HEK293 (cell line): ENCODE measurements around the gene MTCL3.
A peak's percentile ranks its signal among the peaks of the same experiment; 100 is the strongest.

Source experiments
- CTCF ChIA-PET: fragments of 350-600 bp; formaldehyde crosslinking; extraction: SDS; loops from one replicate; lab custom pipeline; 2021; ENCODE audit warnings: antibody characterized with exemption; lab: Yijun Ruan, JAX
- POLR2A ChIA-PET: fragments of 300-600 bp; formaldehyde crosslinking; extraction: SDS; loops from one replicate; lab custom pipeline; 2020; ENCODE audit warnings: antibody characterized with exemption, inconsistent platforms; lab: Yijun Ruan, JAX
- H3K27ac ChIP-seq: fragments of 200-500 bp; sonication (Bioruptor generic); 2 replicates; pipeline ENCODE4 v1.5.1; 2014; ENCODE audit warnings: low read depth, low read length, control low read depth, inconsistent platforms; ENCODE audit errors: extremely low read depth
- H3K36me3 ChIP-seq, 2 experiments: fragments of 200-500 bp in 1 of 2; sonication (Bioruptor generic) in 1 of 2; 1 replicate in 1 of 2; 2 replicates in 1 of 2; pipeline ENCODE4 v1.5.1; 2014 to 2017; ENCODE audit warnings: inconsistent platforms in 2 of 2, low read length in 2 of 2; ENCODE audit not compliant: control insufficient read depth in 2 of 2, insufficient read depth in 1 of 2
- H3K4me1 ChIP-seq: fragments of 200-500 bp; sonication (Bioruptor generic); 2 replicates; pipeline ENCODE4 v1.5.1; 2014; ENCODE audit warnings: mild to moderate bottlenecking, low read length, inconsistent platforms; ENCODE audit not compliant: control insufficient read depth, insufficient read depth
- H3K4me3 ChIP-seq: 2 replicates; pipeline ENCODE4 v1.5.1; 2011; ENCODE audit warnings: low read depth, mild to moderate bottlenecking, control low read depth, low read length, moderate library complexity
- H3K9me3 ChIP-seq: fragments of 200-500 bp; sonication (Bioruptor generic); 2 replicates; pipeline ENCODE4 v1.5.1; 2014; ENCODE audit warnings: low read depth, low read length, inconsistent platforms; ENCODE audit not compliant: control insufficient read depth, insufficient read depth
- ATF2 ChIP-seq: fragments of 450-650 bp; formaldehyde crosslinking; IDR thresholded peaks from 2 replicates; pipeline ENCODE4 v1.5.1; 2016; ENCODE audit warnings: missing biosample characterization, missing genetic modification characterization, low read depth
- GLIS1 ChIP-seq: fragments of 450-650 bp; formaldehyde crosslinking; IDR thresholded peaks from 2 replicates; pipeline ENCODE4 v1.5.1; 2016; ENCODE audit warnings: missing biosample characterization, missing genetic modification characterization
- HOXC10 ChIP-seq: sonication (generic); formaldehyde crosslinking; IDR thresholded peaks from 2 replicates; pipeline ENCODE4 v1.8.1; 2023; ENCODE audit warnings: mild to moderate bottlenecking, missing genetic modification reagents
- IKZF3 ChIP-seq: fragments of 450-650 bp; IDR thresholded peaks from 2 replicates; pipeline ENCODE4 v1.5.0; 2018; ENCODE audit warnings: missing biosample characterization, mild to moderate bottlenecking, missing genetic modification characterization, moderate library complexity
- KLF1 ChIP-seq: fragments of 450-650 bp; formaldehyde crosslinking; IDR thresholded peaks from 2 replicates; pipeline ENCODE4 v1.5.1; 2016; ENCODE audit warnings: missing biosample characterization, missing genetic modification characterization
- KLF10 ChIP-seq: fragments of 450-650 bp; IDR thresholded peaks from 2 replicates; pipeline ENCODE4 v1.5.1; 2018; ENCODE audit warnings: missing biosample characterization, mild to moderate bottlenecking, missing genetic modification characterization
- OSR2 ChIP-seq: fragments of 450-650 bp; formaldehyde crosslinking; IDR thresholded peaks from 2 replicates; pipeline ENCODE4 v1.5.1; 2016; ENCODE audit warnings: missing biosample characterization, missing genetic modification characterization
- OVOL3 ChIP-seq: fragments of 450-650 bp; formaldehyde crosslinking; IDR thresholded peaks from 2 replicates; pipeline ENCODE4 v1.5.1; 2016; ENCODE audit warnings: missing biosample characterization, missing genetic modification characterization
- PBX3 ChIP-seq: sonication (generic); formaldehyde crosslinking; IDR thresholded peaks from 2 replicates; pipeline ENCODE4 v1.8.1; 2022; ENCODE audit warnings: mild to moderate bottlenecking, moderate library complexity, missing genetic modification reagents
- SCRT2 ChIP-seq: fragments of 450-650 bp; formaldehyde crosslinking; IDR thresholded peaks from 2 replicates; pipeline ENCODE4 v1.5.1; 2016; ENCODE audit warnings: missing biosample characterization, missing genetic modification characterization
- SP3 ChIP-seq: fragments of 450-650 bp; formaldehyde crosslinking; IDR thresholded peaks from 2 replicates; pipeline ENCODE4 v1.5.1; 2016; ENCODE audit warnings: missing biosample characterization, missing genetic modification characterization
- SP7 ChIP-seq: fragments of 450-650 bp; formaldehyde crosslinking; IDR thresholded peaks from 2 replicates; pipeline ENCODE4 v1.5.1; 2016; ENCODE audit warnings: missing biosample characterization, missing genetic modification characterization
- TCF7L2 ChIP-seq: IDR thresholded peaks from 2 replicates; pipeline ENCODE4 v1.6.1; 2011; ENCODE audit warnings: low read depth, mild to moderate bottlenecking, inconsistent platforms, low read length, moderate library complexity, borderline replicate concordance
- TRIM28 ChIP-seq: IDR thresholded peaks from 2 replicates; pipeline ENCODE4 v1.6.1; 2011; ENCODE audit warnings: low read length, control low read depth, borderline replicate concordance
- WT1 ChIP-seq: fragments of 450-650 bp; formaldehyde crosslinking; IDR thresholded peaks from 2 replicates; pipeline ENCODE4 v1.5.1; 2016; ENCODE audit warnings: missing biosample characterization, missing genetic modification characterization
- YY2 ChIP-seq: fragments of 450-650 bp; formaldehyde crosslinking; IDR thresholded peaks from 2 replicates; pipeline ENCODE4 v1.5.1; 2016; ENCODE audit warnings: missing biosample characterization, missing genetic modification characterization
- ZBTB21 ChIP-seq: fragments of 450-650 bp; formaldehyde crosslinking; IDR thresholded peaks from 2 replicates; pipeline ENCODE4 v1.5.1; 2017; ENCODE audit warnings: missing biosample characterization, missing genetic modification characterization
- ZBTB8A ChIP-seq: fragments of 450-650 bp; formaldehyde crosslinking; IDR thresholded peaks from 2 replicates; pipeline ENCODE4 v1.5.1; 2016; ENCODE audit warnings: missing biosample characterization, missing genetic modification characterization
- ZFP69B ChIP-seq: fragments of 450-650 bp; formaldehyde crosslinking; IDR thresholded peaks from 2 replicates; pipeline ENCODE4 v1.5.1; 2016; ENCODE audit warnings: missing biosample characterization, missing genetic modification characterization
- ZNF10 ChIP-seq: fragments of 450-650 bp; formaldehyde crosslinking; IDR thresholded peaks from 2 replicates; pipeline ENCODE4 v1.5.1; 2017; ENCODE audit warnings: missing biosample characterization, missing genetic modification characterization
- ZNF155 ChIP-seq: fragments of 450-650 bp; formaldehyde crosslinking; IDR thresholded peaks from 2 replicates; pipeline ENCODE4 v1.5.1; 2016; ENCODE audit warnings: missing biosample characterization, missing genetic modification characterization
- ZNF324 ChIP-seq: fragments of 450-650 bp; formaldehyde crosslinking; IDR thresholded peaks from 2 replicates; pipeline ENCODE4 v1.5.1; 2016; ENCODE audit warnings: missing biosample characterization, missing genetic modification characterization
- ZNF513 ChIP-seq: fragments of 450-650 bp; IDR thresholded peaks from 2 replicates; pipeline ENCODE4 v1.5.1; 2018; ENCODE audit warnings: missing biosample characterization, missing genetic modification characterization
- ZNF518A ChIP-seq: fragments of 450-650 bp; formaldehyde crosslinking; conservative IDR thresholded peaks from 2 replicates; pipeline ENCODE4 v1.5.1; 2016; ENCODE audit warnings: low read depth, missing biosample characterization, missing genetic modification characterization
- ZNF548 ChIP-seq: fragments of 450-650 bp; formaldehyde crosslinking; IDR thresholded peaks from 2 replicates; pipeline ENCODE4 v1.5.1; 2016; ENCODE audit warnings: missing biosample characterization, missing genetic modification characterization
- ZNF561 ChIP-seq: fragments of 450-650 bp; IDR thresholded peaks from 2 replicates; pipeline ENCODE4 v1.5.1; 2018; ENCODE audit warnings: missing biosample characterization, missing genetic modification characterization, borderline replicate concordance
- ZNF585B ChIP-seq: fragments of 450-650 bp; formaldehyde crosslinking; IDR thresholded peaks from 2 replicates; pipeline ENCODE4 v1.5.1; 2016; ENCODE audit warnings: missing biosample characterization, missing genetic modification characterization
- ZNF623 ChIP-seq: fragments of 450-650 bp; formaldehyde crosslinking; IDR thresholded peaks from 2 replicates; pipeline ENCODE4 v1.5.1; 2016; ENCODE audit warnings: missing biosample characterization, missing genetic modification characterization

MTCL3 gene

GRCh38 chr6:127515794-127516661 lies 3.1 kb downstream of the MTCL3 start (continued):
- TF ChIP-seq ZNF513 (tag by site-specific recombination) (0 out of 2 replicates have a peak, but pooled peaks have one; percentile 36), ZNF548 (tag by site-specific recombination) (no peak), TCF7L2 (no peak), IKZF3 (tag by site-specific recombination) (no peak), OSR2 (tag by site-specific recombination) (peak; percentile 98), TRIM28 (peak; percentile 81; the same call in 1 of the 2 replicates), PBX3 (peak; percentile 70; the same call in 1 of the 2 replicates), OVOL3 (tag by site-specific recombination) (no peak), SCRT2 (tag by site-specific recombination) (peak; percentile 57), ATF2 (tag by site-specific recombination) (no peak), ZNF623 (tag by site-specific recombination) (no peak), WT1 (tag by site-specific recombination) (no peak), SP7 (tag by site-specific recombination) (peak; percentile 36), ZNF10 (tag by site-specific recombination) (peak; percentile 51), KLF1 (tag by site-specific recombination) (peak; percentile 55; the same call in 1 of the 2 replicates), ZBTB8A (tag by site-specific recombination) (peak; percentile 69), ZFP69B (tag by site-specific recombination) (peak; percentile 70; the same call in 1 of the 2 replicates), SP3 (peak; percentile 88), ZNF155 (tag by site-specific recombination) (no peak), HOXC10 (0 out of 2 replicates have a peak, but pooled peaks have one; percentile 88)

- peaks cover 3% of the 10 kb centered on the region; the same call in 1 of the 2 replicates for H3K4me1 ChIP-seq
- peak overlapping the region; percentile 56; the same call in 1 of the 2 replicates for H3K27ac ChIP-seq
- peak overlapping the region; percentile 78 for H3K4me3 ChIP-seq
- H3K9me3 ChIP-seq = no peaks in the 10 kb centered on the region
- POLR2A ChIA-PET = interaction anchor here (0.7 to 2.5 kb wide), 5 partner anchors 16 to 249 kb away, joined by 4 to 9 read pairs (median 5); partner anchors contain the start of gene RNF146
- CTCF ChIA-PET = interaction anchor here (0.6 to 4.3 kb wide), 29 partner anchors 9 to 536 kb away, joined by 3 to 54 read pairs (median 9); no protein-coding TSS in a partner anchor
- H3K36me3 ChIP-seq = no peaks in the 10 kb centered on the region
- TF ChIP-seq KLF10 (0 out of 2 replicates have a peak, but pooled peaks have one; percentile 42), ZBTB21 (tag by site-specific recombination) (no peak), GLIS1 (tag by site-specific recombination) (peak; percentile 89), ZNF324 (tag by site-specific recombination) (no peak), ZNF585B (tag by site-specific recombination) (no peak), ZNF561 (tag by site-specific recombination) (peak; percentile 55; the same call in 1 of the 2 replicates), ZNF518A (tag by site-specific recombination) (no peak), YY2 (tag by site-specific recombination) (peak; percentile 43; the same call in 1 of the 2 replicates)
Measured at GRCh38 chr6:127515234-127515793, 3.8 kb downstream of the MTCL3 start.
